Activated effector memory CD4-positive, alpha-beta T cell treated with Interleukin-2 at 50 U/mL for 16 hours (primary cell): Measurements from ENCODE around the gene OSER1.
"Not testable (repeated sequence)": the region's sequence is repeated elsewhere in the genome, so short reads cannot be mapped to it uniquely, and the experiment has no call there.

Source experiments
- DNase-seq: peaks from one replicate; pipeline ENCODE4 v3.0.0-alpha.2; 2020

OSER1 gene

DNA sequence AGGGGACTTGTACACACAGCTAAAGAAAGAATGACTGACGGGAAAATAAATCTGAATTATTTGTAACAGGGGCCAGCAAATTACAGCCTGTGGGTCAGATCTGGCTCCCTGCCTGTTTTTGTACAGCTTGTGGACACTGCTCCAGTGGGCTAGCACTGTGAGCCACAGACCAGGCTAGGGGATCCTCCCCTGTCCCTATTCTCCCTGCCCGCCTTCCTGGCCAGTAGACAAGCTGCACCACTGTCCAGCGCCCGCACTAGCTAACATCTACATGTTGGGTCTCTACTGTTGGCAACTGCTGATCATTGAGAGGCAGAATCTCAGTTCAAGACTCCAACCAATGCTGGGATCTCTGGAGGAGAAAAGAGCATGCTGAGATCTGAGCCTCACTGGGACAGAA is 10.7 kb downstream of the OSER1 start:
- DNase-seq: no peak

DNA sequence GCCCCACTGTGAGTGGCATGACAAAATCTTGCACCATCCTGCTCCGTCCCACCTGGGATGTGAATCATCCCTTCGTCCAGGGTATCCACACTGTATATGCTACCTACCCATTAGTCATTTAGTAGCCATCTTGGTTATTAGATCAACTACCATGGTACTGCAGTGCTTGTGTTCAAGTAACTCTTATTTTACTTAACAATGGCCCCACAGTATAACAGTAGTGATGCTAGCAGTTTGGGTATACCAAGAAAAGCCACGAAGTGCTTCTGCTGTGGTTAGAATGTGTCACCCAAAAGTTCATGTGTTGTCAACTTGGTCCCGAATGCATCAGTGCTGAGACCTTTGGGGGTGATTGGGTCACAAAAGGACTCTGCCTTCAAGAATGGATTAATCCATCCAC is 11.7 kb downstream of the OSER1 start:
- DNase-seq: no peak

DNA sequence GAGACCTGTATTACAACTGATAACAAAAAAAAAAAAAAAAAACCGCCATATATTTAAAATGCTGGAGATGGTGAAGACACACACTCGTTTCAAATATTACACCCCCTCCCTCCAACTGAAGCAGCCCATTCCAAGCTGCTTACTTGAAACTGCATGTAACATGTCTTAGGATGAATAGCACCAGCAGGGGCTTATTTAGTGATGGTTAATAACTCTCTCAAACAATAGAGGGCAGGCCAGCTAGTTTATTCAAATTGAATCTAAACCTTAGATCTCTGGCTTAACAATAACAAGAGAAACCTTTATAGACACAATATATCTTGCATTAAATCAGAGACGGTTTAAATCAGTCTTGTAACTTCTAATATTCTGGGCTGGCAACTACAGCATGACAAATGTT is 14.3 kb downstream of the OSER1 start:
- DNase-seq: no peak

GRCh38 chr20:44195605-44196004 is 15.0 kb downstream of the OSER1 start:
- DNase-seq: no peak

DNA sequence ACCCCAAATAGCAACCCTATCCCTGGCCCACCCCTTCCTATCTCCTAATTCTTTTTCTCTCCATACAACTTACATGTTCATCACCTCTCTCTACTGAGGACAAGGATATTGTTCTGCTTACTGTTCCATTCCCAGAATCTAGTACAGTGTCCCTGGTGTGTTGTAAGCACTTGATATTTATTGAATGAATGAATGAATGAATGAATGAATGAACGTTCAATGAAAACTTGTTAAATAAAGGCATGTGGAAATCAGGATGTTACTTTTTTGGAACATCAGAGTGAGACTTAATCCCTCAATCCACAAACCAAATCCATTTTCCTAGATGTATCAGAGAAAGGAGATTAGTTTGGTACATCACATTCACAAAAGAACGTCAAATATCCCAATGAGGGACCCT is 16.8 kb downstream of the OSER1 start:
- no peak for DNase-seq

DNA sequence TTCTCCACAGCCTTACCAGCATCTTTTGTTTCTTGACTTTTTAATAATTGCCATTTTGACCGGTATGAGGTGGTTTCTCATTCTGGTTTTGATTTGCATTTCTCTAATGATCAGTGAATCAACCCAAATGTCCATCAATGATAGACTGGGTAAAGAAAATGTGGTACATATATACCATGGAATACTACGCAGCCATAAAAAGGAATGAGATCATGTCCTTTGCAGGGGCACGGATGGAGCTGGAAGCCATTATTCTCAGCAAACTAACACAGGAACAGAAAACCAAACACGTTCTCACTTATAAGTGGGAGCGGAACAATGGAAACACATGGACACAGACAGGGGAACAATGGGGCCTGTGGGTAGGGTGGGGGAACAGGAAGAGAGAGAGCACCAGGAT is 18.9 kb downstream of the OSER1 start:
- DNase-seq: not testable (repeated sequence)

GRCh38 chr20:44190197-44190852 is 20.2 kb downstream of the OSER1 start:
- peak; percentile 9 for DNase-seq

- no peak for DNase-seq
These were observed 21.8 kb downstream of the OSER1 start for GRCh38 chr20:44188752-44189151.

GRCh38 chr20:44187772-44188709 is 22.5 kb downstream of the OSER1 start:
- DNase-seq: no peak

- no peak for DNase-seq
These were observed 23.4 kb downstream of the OSER1 start, which contains the start of gene JPH2 for GRCh38 chr20:44187054-44187771. JPH2 (minus strand) TSS chr20:44187188; CDS start chr20:44186705, 483 bp downstream.

GRCh38 chr20:44186674-44187053 is 23.9 kb downstream of the OSER1 start:
- DNase-seq: no peak

DNA sequence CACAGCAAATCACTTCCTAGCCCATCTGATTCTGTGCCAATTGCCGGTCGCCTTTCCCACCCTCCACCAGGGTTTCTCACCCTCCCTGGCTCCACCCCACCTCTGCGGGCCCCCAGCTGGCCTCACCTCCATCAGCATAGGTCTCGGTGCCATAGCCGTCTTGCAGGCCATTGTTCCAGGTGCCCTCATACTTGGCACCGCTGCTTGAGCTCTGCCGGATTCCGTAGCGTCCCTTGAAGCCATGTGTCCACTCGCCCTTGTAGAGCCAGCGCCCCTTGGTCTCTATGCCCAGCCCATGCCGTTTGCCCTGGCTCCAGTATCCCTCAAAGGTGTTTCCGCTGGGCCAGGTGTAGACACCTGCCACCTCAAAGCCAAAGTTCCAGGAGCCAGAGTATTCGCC is 24.4 kb downstream of the OSER1 start:
- DNase-seq: no peak

- DNase-seq: no peak
These were observed 25.0 kb downstream of the OSER1 start for GRCh38 chr20:44185574-44185973.

DNA sequence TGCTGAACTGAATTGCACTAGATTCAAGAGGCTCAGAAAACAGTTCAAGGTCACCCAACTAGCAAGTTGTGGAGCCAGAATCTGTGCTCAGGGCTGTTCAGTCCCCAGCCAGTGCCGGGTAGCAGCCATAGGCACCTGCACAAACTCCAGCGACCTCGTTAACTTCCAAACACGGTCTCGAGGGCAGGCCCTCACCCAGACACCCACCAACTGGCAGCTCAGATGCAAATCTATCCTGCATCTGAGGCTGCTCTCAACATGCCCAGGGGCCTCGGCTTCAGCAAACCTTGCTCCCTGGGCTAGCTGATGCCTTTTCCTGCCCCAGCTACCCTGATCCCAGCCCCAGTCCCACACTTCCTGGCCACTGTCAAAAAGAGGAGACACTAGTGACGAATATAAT is 27.3 kb downstream of the OSER1 start:
- no peak for DNase-seq

DNA sequence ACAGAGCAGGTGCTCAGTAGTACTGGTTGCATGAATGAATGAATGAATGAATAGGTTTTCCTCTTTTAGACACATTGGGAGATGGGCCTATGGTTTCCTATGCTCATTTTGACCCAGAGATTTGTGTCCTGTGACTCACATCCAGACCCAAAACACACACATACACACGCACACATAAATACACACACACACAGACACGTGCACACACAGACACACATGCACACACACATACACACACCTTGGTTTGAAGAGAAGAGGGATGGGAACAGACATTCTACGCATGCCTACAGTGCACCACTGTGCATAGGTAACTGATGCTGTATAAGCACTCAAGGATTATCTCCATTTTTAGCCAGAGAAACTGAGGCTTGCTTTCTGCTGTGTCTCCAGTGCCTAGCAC is 27.7 kb downstream of the OSER1 start:
- DNase-seq: no peak

DNA sequence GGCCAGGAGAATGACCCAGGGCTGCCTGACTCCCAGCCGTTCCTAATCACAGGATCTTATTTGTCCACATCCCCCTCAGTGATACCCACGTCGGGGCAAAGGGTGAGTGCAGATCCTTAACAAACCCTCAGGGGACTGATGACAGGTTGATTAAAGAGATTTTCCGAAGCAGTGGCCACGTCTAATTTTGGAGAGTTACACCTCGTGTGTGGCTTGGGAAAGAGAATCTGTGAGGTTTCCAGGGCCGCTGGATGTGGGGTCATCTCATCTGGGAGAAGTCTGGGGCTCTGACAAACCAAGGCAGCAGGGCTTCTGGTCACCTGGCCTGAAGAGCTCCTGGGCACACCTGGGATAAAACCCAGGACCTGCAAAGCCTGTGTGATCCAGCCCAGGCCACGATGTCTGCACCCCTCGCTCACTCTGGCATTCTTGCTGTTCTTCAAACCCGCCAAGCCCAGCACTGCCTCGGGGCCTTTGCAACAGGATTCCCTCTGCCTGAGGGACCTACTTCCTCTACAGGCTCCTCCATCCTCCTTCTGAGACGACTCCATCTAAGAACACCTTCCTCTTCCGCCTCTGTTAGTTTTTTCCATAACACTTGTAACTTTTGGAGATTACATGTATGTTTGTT is 28.3 kb downstream of the OSER1 start:
- no peak for DNase-seq

DNA sequence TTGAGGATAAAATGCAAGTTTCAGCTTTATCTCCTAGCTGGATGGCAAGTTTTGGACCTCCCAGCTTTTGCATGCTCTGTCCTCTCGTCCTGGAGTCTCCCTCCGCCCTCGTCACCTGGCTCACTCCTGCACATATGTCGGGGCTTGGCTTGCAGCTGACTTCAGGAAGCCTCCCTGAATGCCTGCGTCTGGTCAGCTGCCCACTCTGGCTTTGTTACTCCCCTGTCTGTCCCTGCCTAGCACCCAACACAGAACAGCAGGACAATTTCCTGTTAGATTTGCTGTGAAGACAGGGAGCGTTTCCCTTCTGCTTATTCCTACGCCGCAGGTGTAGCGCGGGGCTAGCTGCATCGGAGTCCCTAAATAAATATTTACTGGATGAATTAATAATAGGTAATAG is 29.0 kb downstream of the OSER1 start:
- no peak for DNase-seq

- DNase-seq: no peak
These were observed 29.8 kb downstream of the OSER1 start for GRCh38 chr20:44180814-44181213.

- no peak for DNase-seq
These were observed 33.6 kb downstream of the OSER1 start for GRCh38 chr20:44176833-44177534.

GRCh38 chr20:44174996-44175765 is 35.4 kb downstream of the OSER1 start:
- no peak for DNase-seq

GRCh38 chr20:44173846-44174245 is 36.7 kb downstream of the OSER1 start:
- DNase-seq: no peak

- DNase-seq: no peak
These were observed 37.5 kb downstream of the OSER1 start for GRCh38 chr20:44173116-44173515.
